Activated CD4-positive, alpha-beta memory T cell treated with anti-CD3 and anti-CD28 coated beads for 36 hours (primary cell): ENCODE measurements around the gene TMSB4X. TPM values are rescaled to one million over a fixed set of nuclear protein-coding genes. Genes with fewer than 3 reads are reported as not detected.
"Not testable (repeated sequence)": the region's sequence is repeated elsewhere in the genome, so short reads cannot be mapped to it uniquely, and the experiment has no call there.

Experiments
- CTCF ChIA-PET: fragments of 350-600 bp; sonication (Branson Sonifier 250); formaldehyde crosslinking; loops from one replicate; lab custom pipeline; 2021; ENCODE audit warnings: antibody characterized with exemption, inconsistent platforms; lab: Charles Lee
- POLR2A ChIA-PET: fragments of 350-600 bp; sonication (Branson Sonifier 250); formaldehyde crosslinking; loops from one replicate; lab custom pipeline; 2021; ENCODE audit warnings: antibody characterized with exemption; lab: Charles Lee
- DNase-seq: peaks from one replicate; pipeline ENCODE4 v3.0.0-alpha.2; 2020
- H3K27ac Mint-ChIP-seq: one replicate; pipeline ENCODE4 v1.8.0; 2021; ENCODE audit warnings: mixed read lengths
- H3K27me3 Mint-ChIP-seq: one replicate; pipeline ENCODE4 v1.8.0; 2021; ENCODE audit warnings: mixed read lengths
- H3K36me3 Mint-ChIP-seq: one replicate; pipeline ENCODE4 v1.8.0; 2021; ENCODE audit warnings: mixed read lengths
- H3K4me1 Mint-ChIP-seq: one replicate; pipeline ENCODE4 v1.8.0; 2021; ENCODE audit warnings: low read depth, mixed read lengths
- H3K4me3 Mint-ChIP-seq: one replicate; pipeline ENCODE4 v1.8.0; 2021; ENCODE audit warnings: mild to moderate bottlenecking, mixed read lengths
- H3K9me3 Mint-ChIP-seq: one replicate; pipeline ENCODE4 v1.8.0; 2021; ENCODE audit warnings: mixed read lengths
- intact Hi-C: fragments of 100-400 bp; cut with micrococcal nuclease; formaldehyde crosslinking; loops from one replicate; pipeline ENCODE4 v1.15.1; 2023
- total RNA-seq, 2 experiments: library from RNA; stranded (reverse); gene quantifications; one replicate each; pipeline ENCODE4 v1.2.3, GENCODE V29; 2021

Gene TMSB4X
- total RNA-seq, 2 experiments from 2014 or later = 6,087 to 6,256 TPM

DNA sequence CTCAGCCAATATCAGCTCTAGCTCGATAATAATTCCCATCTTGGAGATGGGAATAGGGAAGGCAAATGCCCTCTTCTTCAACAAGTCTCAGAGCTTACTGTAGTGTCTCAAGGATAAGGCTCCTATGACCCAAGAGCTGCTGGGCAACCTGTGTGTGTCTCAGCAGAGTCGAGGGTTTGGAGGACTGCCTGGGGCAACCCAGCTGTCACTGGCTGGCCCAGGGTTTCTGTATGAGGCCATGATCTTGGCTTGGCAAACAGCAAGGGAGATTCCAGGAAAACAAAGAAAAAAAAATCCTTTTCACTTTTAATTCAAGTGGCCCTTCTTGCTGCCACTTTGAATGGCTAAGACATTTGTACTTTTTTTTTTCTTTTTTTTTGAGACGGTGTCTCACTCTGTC is 34.4 kb downstream of the TMSB4X start:
- H3K9me3 Mint-ChIP-seq = no peaks in the 10 kb centered on the region
- H3K4me3 Mint-ChIP-seq = no peak overlapping the region
- intact Hi-C loops = no loop called here
- DNase-seq = no peak
- H3K4me1 Mint-ChIP-seq = peaks cover 77% of the 10 kb centered on the region
- H3K27me3 Mint-ChIP-seq = no peaks in the 10 kb centered on the region
- CTCF ChIA-PET = interaction anchor here (1.4 to 1.6 kb wide), 2 partner anchors 63 to 81 kb away, joined by 3 to 4 read pairs; no protein-coding TSS in a partner anchor
- H3K36me3 Mint-ChIP-seq = no peaks in the 10 kb centered on the region
- POLR2A ChIA-PET = no interaction called here
- no peak overlapping the region for H3K27ac Mint-ChIP-seq

DNA sequence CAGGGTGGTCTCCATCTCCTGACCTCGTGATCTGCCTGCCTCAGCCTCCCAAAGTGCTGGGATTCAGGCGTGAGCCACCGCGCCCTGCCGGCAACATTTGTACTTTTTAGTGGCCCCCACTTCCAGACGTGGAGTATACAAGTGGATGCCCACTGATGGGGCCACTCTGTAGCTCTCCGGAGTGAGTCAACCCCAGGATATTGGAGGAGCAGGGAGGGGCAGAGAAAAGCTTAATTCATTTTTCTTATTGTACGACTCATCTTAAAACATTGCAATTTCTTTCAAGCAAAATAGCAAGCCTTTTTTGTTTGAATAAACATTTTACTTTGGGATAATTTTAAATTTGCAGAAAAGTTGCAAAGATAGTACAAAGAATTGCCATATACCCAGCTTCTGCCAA is 34.9 kb downstream of the TMSB4X start:
- Mint-ChIP-seq H3K4me3 (no peak overlapping the region), H3K36me3 (no peaks in the 10 kb centered on the region), H3K4me1 (peaks cover 78% of the 10 kb centered on the region), H3K27me3 (no peaks in the 10 kb centered on the region), H3K9me3 (no peaks in the 10 kb centered on the region), H3K27ac (no peak overlapping the region)
- no peak for DNase-seq
- POLR2A ChIA-PET = no interaction called here
- intact Hi-C loops = no loop called here
- CTCF ChIA-PET = interaction anchor here (1.4 to 1.6 kb wide), 2 partner anchors 63 to 81 kb away, joined by 3 to 4 read pairs; no protein-coding TSS in a partner anchor

DNA sequence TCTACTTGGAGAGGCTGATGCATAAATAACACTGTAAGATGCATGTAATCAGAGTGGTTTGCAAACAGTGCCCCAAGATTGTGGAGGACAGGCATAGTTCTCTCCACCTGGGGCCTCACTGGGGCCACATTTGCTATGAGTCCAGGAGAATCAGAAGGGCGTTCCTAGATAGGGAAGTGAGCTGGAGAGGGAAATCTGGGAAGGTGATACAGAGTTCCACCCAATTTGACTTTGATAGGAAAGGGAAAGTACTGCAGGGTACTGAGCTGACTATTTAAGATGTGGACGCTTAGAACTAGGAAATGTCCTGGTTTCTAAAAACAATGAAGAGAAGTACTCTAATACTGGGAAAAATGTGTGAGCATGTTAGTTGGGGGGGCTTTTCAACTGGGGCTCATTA is 35.6 kb downstream of the TMSB4X start:
- Mint-ChIP-seq H3K4me3 (no peak overlapping the region), H3K9me3 (no peaks in the 10 kb centered on the region), H3K36me3 (no peaks in the 10 kb centered on the region), H3K27me3 (no peaks in the 10 kb centered on the region), H3K4me1 (peaks cover 76% of the 10 kb centered on the region), H3K27ac (no peak overlapping the region)
- POLR2A ChIA-PET = no interaction called here
- intact Hi-C loops = no loop called here
- CTCF ChIA-PET = interaction anchor here (1.3 to 1.6 kb wide), 3 partner anchors 64 to 496 kb away, joined by 3 to 4 read pairs (median 3); no protein-coding TSS in a partner anchor
- DNase-seq = no peak

DNA sequence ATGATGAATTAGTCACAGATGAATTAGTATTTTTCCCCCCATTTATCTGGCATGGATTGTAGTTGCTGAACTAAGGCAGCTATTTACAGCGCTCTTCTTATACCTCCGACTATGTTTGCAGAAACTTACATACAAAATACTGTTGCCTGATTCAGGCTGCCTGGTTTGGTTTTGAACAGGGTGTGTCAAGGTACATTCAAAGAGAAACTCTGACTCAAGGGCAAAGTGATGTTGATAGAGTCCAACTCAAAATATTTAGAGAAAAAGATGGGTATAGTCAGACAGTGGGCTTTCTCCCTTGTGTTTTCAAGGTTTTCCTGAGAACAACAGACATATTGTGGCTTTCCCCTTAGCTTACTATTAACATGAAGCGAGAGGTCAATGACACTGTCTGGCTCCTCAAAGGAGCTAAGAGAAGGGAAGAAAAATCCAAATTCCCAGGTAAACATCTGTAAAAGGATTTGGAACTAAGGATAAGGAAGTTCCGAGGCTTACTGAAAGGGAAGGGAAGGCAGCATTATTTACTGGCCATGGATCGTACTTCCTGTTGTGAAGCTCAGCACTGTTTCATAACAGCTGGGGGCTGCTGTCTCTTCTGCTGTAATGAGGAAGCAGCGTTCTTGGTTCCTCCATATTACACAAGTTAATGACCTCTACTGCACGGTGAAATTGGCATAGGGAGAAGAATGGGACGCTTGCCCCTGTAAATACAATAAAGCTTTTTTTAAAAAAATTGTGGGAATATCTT is 38.6 kb downstream of the TMSB4X start:
- peak overlapping the region; percentile 88 for H3K27ac Mint-ChIP-seq
- peak; percentile 39 for DNase-seq
- CTCF ChIA-PET = interaction anchor here (0.8 to 1.5 kb wide), 2 partner anchors 14 to 38 kb away, joined by 4 to 5 read pairs; no protein-coding TSS in a partner anchor
- peaks cover 65% of the 10 kb centered on the region for H3K4me1 Mint-ChIP-seq
- H3K4me3 Mint-ChIP-seq = peak overlapping the region; percentile 62
- H3K9me3 Mint-ChIP-seq = no peaks in the 10 kb centered on the region
- H3K27me3 Mint-ChIP-seq = no peaks in the 10 kb centered on the region
- POLR2A ChIA-PET = interaction anchor here (0.6 to 1.7 kb wide), 8 partner anchors 9 to 77 kb away, joined by 3 to 10 read pairs (median 4); no protein-coding TSS in a partner anchor
- no peaks in the 10 kb centered on the region for H3K36me3 Mint-ChIP-seq
- intact Hi-C loops = loop anchor here (1.0 kb wide), 4 partner anchors 8 to 38 kb away; no protein-coding TSS in a partner anchor

DNA sequence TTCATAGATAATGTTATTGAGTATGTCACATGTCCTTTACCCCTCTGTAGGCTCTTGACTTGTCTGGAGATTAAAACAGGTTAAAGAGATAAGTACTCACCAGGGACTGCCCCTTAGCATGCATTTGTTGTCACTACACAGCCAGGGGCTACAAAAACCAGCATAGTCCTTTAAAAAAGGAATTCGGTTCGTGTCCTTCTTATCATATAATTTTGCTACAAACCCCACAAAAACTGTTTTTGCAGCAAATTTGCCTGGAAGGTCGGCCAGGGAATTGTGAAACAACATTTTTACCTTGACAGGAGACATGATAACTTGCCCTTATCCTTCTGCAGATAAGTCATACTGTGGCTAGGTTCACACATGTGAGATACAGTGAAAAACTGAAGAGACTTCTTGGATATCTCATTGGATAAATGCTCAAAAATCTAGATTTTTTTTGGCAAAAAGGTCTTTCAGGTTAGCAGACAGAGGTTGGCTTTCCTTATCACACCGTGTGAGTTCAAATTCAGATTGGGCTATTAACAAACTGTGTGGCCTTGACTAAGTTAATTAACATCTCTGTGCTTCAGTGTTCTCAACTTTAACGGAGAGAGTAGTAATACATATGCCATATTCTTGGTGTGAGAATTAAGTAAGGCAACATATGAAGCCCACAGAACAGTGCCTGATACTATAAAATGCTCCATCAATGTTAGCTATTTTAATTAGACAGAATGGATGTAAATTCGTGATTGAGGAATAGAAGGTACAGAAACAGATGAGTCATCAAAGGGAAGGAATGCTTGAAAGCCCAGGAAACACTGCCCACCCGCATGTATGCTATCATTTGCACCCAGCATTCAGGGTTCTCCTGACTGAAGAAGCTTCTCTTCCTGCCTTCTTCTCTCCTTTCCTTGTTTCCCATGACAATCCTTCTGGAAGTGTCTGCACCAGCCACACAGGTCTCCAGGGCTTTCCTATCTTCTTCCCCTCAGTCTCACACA is 39.5 kb downstream of the TMSB4X start:
- H3K9me3 Mint-ChIP-seq = no peaks in the 10 kb centered on the region
- H3K36me3 Mint-ChIP-seq = no peaks in the 10 kb centered on the region
- ChIA-PET POLR2A (interaction anchor here (1.0 to 1.6 kb wide), 5 partner anchors 15 to 76 kb away, joined by 3 to 10 read pairs (median 5); no protein-coding TSS in a partner anchor), CTCF (interaction anchor here (0.8 to 1.5 kb wide), 2 partner anchors 15 to 37 kb away, joined by 4 to 5 read pairs; no protein-coding TSS in a partner anchor)
- H3K4me1 Mint-ChIP-seq = peaks cover 62% of the 10 kb centered on the region
- no peak for DNase-seq
- peak overlapping the region; percentile 88 for H3K27ac Mint-ChIP-seq
- peak overlapping the region; percentile 62 for H3K4me3 Mint-ChIP-seq
- H3K27me3 Mint-ChIP-seq = no peaks in the 10 kb centered on the region
- intact Hi-C loops = loop anchor here (1.0 kb wide), 1 partner anchor 11 kb away; no protein-coding TSS in a partner anchor

DNA sequence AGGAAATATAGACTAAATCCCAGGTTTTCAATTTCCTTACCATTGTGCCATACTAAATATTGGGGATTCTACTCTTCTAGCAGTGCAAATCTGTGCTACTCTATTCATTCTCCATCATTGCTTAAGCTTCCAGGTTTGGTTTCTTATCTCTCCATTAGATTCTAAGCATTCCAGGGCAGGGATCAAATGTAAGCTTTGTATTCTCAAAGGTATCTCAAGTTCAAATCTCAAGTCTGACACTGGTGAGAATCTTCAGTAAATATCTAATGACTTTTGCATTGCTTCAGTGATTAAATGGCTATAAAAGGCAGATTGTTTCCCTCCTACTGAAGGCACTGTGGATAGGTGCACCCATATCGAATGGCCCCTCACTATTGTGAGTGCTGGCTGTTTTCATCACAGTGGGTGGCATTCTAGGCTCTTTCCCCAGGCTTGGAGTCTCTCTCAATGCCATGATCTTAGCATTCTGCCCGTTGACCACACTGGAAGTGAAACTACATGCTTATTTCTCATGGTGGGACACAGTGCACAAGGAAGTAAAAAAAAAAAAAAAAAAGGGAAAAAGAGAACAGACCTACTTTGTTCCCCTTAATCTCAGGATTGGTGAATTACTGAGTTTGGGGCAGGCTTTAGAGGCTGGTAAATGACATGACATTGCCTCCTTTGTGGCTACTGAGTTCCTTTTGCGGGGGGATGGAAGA is 40.8 kb downstream of the TMSB4X start:
- CTCF ChIA-PET = no interaction called here
- intact Hi-C loops = no loop called here

DNA sequence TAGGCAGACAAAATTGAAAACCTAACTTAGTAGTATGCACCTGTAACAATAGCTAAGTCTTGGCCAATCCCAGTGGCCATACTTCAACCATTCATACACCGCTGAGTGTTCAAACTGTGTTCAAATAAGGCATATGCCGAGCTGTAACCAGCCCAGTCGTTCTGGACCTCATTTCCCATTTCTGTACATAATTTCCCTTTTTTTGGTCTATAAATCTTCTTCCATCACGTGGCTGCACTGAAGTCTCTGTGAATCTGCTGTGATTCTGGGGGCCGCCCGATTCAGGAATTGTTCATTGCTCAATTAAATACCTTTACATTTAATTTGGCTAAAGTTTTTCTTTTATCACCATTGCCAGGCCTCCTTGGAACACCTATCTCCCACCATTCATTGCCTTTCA is 41.8 kb downstream of the TMSB4X start:
- H3K27me3 Mint-ChIP-seq, DNase-seq, H3K36me3 Mint-ChIP-seq, H3K9me3 Mint-ChIP-seq, intact Hi-C loops, POLR2A ChIA-PET, CTCF ChIA-PET, H3K27ac Mint-ChIP-seq, H3K4me3 Mint-ChIP-seq: not testable (repeated sequence)
- H3K4me1 Mint-ChIP-seq = peaks cover 53% of the 10 kb centered on the region

More for the DNA sequence above, 40.8 kb downstream of the TMSB4X start:
- Mint-ChIP-seq H3K4me1 (peaks cover 58% of the 10 kb centered on the region), H3K27me3 (no peaks in the 10 kb centered on the region), H3K9me3 (no peaks in the 10 kb centered on the region), H3K36me3 (no peaks in the 10 kb centered on the region), H3K4me3 (no peak overlapping the region), H3K27ac (no peak overlapping the region)
- POLR2A ChIA-PET = no interaction called here
- DNase-seq = no peak

DNA sequence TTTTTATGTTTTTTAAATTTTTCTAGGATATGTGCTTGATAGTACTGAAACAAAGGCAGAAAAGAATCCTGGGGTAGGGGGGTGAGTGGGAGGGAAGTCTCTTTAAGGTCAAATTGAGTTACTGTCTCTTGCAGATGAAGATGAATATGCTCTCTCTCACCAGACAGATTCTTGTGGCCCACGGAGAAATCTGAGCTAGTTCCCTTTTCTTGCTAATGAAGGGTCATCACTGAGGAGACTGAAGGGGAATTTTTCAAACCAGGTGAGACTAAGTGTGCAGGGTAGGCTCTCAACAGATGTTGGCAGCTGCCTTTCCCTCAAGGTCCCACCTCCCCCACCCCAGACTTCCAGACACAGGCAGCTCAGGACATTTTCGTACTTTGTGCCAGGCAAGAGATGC is 48.0 kb downstream of the TMSB4X start:
- CTCF ChIA-PET = no interaction called here
- H3K4me1 Mint-ChIP-seq = peaks cover 51% of the 10 kb centered on the region
- intact Hi-C loops = no loop called here
- no peaks in the 10 kb centered on the region for H3K36me3 Mint-ChIP-seq
- H3K27me3 Mint-ChIP-seq = no peaks in the 10 kb centered on the region
- peak overlapping the region; percentile 63 for H3K27ac Mint-ChIP-seq
- no peak for DNase-seq
- no peak overlapping the region for H3K4me3 Mint-ChIP-seq
- POLR2A ChIA-PET = interaction anchor here (0.7 kb wide), 1 partner anchor 17 kb away, joined by 3 read pairs; no protein-coding TSS in a partner anchor
- H3K9me3 Mint-ChIP-seq = no peaks in the 10 kb centered on the region

DNA sequence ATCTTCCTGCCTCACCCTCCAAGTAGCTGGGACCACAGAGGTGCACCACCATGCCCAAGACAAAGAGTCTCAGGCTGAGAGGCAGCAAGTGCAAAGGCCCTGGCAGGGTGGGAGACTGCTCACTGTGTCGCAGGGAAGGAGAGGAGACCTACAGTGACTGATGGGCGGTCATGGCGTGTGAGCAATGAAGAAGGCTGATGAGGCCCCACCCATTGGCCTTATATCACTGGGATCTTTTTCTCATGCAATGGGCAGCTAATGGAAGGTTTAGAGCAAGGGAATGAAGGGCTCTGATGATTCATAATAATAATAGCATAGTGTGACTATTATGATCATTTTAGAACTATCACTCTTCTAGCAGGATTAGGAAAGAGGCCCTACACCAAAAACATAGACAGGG is 48.7 kb downstream of the TMSB4X start:
- H3K4me1 Mint-ChIP-seq = peaks cover 58% of the 10 kb centered on the region
- H3K27ac Mint-ChIP-seq = peak overlapping the region; percentile 64
- DNase-seq = no peak
- no peaks in the 10 kb centered on the region for H3K27me3 Mint-ChIP-seq
- H3K36me3 Mint-ChIP-seq = no peaks in the 10 kb centered on the region
- intact Hi-C loops = no loop called here
- H3K9me3 Mint-ChIP-seq = no peaks in the 10 kb centered on the region
- CTCF ChIA-PET = no interaction called here
- H3K4me3 Mint-ChIP-seq = no peak overlapping the region
- POLR2A ChIA-PET = no interaction called here

DNA sequence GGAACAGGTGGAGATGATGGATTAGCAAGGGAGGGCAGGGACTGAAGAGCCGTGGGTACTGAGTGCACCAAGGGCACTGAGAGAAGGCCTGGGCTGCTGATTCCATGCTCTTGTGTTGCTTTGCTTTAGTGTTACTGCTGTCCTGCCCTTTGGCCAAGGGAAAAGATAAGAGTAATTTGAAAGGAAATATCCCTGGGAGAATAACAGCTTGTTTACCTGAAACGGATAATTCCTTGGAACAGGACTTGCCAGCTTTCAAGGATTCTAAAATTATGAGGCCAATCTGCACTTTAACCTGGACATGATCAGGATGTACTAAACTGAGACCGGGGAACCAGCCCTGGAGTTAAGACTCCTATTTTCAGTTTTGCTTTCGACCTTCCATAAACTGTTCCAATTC is 49.1 kb downstream of the TMSB4X start:
- no peak for DNase-seq
- no peaks in the 10 kb centered on the region for H3K27me3 Mint-ChIP-seq
- no peaks in the 10 kb centered on the region for H3K36me3 Mint-ChIP-seq
- peaks cover 62% of the 10 kb centered on the region for H3K4me1 Mint-ChIP-seq
- H3K4me3 Mint-ChIP-seq = no peak overlapping the region
- H3K9me3 Mint-ChIP-seq = no peaks in the 10 kb centered on the region
- ChIA-PET POLR2A (no interaction called here), CTCF (no interaction called here)
- H3K27ac Mint-ChIP-seq = no peak overlapping the region
- intact Hi-C loops = no loop called here

DNA sequence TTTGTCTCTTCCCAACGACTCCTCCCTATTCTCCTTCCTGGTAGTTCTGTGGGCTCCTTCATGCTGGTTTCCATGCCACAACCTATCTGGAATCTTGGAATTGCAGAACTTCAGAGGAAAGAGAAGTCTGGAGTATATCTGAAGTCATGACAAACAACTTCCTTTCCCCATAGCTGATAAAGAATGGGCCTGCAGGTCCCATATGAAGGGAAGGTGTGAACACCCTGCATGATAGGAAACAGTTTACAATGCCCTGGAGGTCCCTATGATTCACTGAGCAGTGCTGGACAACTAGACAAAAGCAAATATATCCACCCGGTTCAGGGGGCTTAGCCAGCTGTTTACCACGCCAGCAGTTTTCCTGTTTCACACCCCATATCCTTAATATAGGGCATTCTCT is 50.1 kb downstream of the TMSB4X start:
- Mint-ChIP-seq H3K27ac (peak overlapping the region; percentile 87), H3K36me3 (no peaks in the 10 kb centered on the region), H3K4me1 (peaks cover 70% of the 10 kb centered on the region), H3K9me3 (no peaks in the 10 kb centered on the region), H3K27me3 (no peaks in the 10 kb centered on the region), H3K4me3 (no peak overlapping the region)
- ChIA-PET CTCF (no interaction called here), POLR2A (interaction anchor here (1.7 kb wide), 1 partner anchor 26 kb away, joined by 6 read pairs; no protein-coding TSS in a partner anchor)
- DNase-seq = no peak
- intact Hi-C loops = loop anchor here (1.0 kb wide), 1 partner anchor 11 kb away; no protein-coding TSS in a partner anchor
